ENCODE measurements around the gene SPECC1.

GRCh38 chr17:20033415-20033814 lies 24.3 kb downstream of the SPECC1 start:
- TF ChIP-seq CTCF (conservative IDR thresholded peaks at IDR 0.05) (no peak), EZH2 (IDR thresholded peaks at IDR 0.05; ENCODE audit: low read depth) (no peak)

Data from PC-9 (cell line).